IPS DF 4.7 (cell line): ENCODE results near the gene SAP30L.

Source experiments
- DNase-seq: peaks from one replicate; pipeline ENCODE4 v3.0.0-alpha.2; 2013; ENCODE audit warnings: low spot score; ENCODE audit errors: extremely low read depth

Gene SAP30L

DNA sequence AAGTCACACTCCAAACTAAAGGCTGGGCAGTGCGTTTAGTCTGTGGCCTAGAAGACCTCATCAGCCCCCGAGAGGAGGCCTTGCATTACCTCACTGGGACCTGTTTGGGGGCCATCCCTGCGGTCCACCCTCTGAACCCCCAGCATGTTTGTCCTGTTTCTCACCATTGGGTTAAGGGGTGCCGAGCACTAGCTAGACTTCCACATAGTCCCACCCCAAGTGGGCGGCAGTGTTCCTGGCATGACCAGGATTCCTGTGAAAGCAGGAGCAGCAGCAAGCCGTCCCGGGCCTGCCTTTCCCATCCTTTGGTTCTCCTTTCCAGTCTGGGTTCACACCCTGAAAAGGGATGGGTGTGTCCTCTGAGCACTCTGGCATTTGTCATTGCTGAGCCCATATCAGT, 26.6 kb upstream of the SAP30L start:
- no peak for DNase-seq

DNA sequence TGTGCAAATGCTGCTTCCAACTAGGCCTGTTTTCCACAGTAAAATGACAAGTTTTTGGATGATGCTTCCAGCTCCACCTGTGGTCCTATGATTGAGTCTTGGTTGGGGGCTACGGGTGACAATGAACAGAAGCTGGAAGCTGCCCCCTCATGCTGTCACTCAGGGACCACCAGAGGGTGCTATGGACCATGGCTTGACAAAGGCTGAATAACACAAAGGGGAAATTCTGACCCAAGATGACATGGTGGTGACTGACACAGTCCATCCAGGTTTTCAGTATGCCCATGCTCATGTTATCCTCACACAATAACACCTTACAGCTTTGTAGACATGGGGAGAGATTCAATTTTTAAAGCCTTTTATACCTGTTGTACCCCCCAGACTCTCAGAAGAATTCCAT, 23.9 kb upstream of the SAP30L start:
- DNase-seq = peak; percentile 38

GRCh38 chr5:154422298-154422697, 23.5 kb upstream of the SAP30L start:
- no peak for DNase-seq

DNA sequence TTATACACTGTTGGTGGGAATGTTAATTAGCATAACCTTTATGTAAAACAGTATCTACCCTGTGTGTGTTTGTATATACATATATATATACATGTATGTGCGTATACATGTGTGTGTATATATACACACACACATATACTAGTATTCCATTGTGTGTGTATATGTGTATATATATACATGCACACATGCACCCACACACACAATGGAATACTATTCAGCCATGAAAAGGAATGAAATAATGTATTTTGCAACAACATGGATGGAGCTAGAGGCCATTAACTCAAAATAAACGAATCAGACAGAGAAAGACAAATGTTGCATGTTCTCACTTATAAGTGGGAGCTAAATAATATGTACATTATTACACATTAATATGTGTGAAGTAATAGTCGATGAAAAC, 17.6 kb upstream of the SAP30L start:
- no peak for DNase-seq

DNA sequence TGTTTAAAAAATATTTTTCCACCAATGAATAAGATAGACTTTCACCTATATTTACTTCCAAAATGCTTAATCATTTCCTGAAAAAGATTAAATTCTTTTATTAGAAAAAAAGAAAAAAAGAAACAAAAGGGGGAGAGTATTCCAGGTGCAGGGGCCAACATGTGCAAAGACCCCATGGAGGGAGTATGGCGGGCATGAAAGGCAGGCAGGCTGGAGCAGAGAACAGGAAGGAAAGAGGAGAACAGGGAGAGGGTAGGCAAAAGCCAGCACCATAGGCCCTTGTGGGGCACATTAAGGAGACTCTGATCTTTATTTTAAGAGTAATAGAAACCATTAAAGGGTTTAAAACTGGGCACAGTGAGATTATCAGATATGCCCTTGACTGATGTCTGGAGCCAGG, 16.5 kb upstream of the SAP30L start:
- no peak for DNase-seq

GRCh38 chr5:154430466-154430865, 15.3 kb upstream of the SAP30L start:
- DNase-seq = no peak

DNA sequence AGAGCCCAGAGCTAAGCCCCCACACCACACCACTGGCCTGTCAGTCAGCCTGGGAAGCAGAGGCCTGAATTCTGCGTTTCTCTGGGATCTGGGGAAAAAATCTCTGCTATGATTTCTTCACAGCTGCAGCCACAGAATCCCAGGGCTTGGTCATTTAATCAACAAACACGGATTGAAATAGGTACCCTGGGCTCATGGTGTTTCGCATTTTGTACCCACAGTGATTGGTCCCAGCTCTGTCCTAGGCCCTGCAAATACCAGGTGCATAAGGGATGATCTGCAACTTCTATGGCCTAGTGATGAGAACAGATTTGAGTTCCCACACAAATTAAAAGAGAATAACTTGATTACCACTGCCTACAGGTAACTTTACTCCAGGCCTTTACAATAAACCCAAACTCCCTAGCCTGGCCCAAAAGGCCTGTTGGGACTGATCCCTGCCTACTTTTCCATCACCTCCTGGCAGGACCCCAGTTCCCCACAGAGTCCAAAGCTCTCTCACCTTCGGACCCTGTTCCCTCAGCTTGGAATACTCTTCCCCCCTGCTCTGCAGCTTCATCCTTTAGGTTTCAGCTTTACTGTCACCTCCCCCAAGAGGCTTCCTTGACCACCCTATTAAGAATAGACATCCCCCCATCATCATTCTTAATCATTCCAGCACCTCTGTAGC, 14.7 kb upstream of the SAP30L start:
- DNase-seq = no peak

DNA sequence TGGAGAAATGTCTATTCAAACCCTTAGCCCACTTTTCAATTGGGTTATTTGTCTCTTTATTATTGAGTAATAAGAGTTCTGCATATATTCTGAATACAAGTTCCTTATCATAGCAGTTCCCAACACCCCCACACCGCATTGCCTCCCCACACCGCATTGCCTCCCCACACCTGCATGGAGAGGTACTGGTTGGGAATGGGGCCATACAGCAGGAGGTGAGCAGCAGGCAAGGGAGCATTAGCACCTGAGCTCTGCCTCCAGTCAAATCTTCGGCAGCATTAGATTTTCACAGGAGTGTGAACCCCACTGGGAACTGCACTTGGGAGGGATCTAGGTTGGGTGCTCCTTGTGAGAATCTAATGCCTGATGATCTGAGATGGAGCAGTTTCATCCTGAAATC, 10.6 kb upstream of the SAP30L start:
- DNase-seq = no peak

GRCh38 chr5:154437281-154437965, 8.4 kb upstream of the SAP30L start:
- no peak for DNase-seq

DNA sequence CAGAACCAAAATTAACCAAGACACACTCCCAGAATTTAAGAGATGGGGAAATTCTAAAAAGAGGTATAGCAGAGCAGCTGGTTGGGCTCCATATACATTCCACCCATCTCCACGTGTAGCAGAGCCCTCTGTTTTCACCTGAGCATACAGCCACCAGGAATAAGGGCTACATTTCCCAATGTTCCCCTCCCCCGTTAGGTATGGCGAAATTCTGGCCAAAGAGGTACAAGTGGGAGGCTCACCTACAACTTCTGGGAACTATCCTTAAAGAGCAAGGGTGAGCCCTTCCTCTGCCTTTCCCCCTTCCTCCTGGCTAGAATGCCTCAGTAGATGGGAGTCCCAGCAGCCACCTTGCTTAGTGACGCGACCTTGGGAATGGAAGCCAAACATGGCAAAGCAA, 5.3 kb upstream of the SAP30L start:
- no peak for DNase-seq

- DNase-seq = no peak
These were observed 3.0 kb upstream of the SAP30L start for GRCh38 chr5:154442801-154443200.

DNA sequence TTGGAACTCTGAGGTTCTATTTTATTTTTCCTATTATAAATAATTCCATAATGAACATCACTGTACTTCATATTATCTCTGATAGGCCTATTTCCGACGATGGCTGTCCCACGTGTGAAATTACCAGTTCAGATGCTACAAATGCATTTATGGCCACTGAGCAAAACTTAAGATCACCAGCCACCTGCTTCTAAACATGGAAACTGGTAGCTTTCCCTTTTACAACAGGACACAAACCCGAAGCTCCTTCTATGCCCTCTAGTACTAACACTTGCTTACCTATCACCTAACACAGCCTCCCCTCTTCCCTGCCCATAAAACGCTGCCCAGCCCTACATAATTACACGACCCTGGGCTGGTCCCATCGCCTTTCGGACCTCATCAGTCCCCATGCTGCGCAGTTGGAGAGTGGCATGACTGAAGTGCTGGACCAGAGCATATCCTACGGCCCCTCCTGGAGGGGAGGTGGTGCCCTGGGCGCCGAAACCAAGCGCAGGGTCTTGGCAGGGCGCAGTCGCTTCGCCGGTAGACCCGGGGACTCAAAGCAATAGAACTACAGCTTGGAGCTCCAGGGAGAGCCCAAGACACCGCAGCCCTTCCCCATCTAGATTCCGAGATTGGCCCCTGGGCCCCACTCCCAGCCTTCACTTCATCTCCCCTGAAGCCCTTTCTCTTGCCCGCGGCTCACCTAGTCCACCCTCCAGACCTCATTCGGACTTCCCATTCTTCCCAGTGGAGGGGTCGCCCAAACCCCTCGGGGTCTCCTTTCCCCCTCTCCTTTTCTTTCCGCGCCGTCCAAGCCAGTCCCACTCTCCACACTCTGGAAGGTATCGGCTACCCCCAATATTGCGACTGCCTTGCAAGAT, 1.0 kb upstream of the SAP30L start:
- DNase-seq = no peak

DNA sequence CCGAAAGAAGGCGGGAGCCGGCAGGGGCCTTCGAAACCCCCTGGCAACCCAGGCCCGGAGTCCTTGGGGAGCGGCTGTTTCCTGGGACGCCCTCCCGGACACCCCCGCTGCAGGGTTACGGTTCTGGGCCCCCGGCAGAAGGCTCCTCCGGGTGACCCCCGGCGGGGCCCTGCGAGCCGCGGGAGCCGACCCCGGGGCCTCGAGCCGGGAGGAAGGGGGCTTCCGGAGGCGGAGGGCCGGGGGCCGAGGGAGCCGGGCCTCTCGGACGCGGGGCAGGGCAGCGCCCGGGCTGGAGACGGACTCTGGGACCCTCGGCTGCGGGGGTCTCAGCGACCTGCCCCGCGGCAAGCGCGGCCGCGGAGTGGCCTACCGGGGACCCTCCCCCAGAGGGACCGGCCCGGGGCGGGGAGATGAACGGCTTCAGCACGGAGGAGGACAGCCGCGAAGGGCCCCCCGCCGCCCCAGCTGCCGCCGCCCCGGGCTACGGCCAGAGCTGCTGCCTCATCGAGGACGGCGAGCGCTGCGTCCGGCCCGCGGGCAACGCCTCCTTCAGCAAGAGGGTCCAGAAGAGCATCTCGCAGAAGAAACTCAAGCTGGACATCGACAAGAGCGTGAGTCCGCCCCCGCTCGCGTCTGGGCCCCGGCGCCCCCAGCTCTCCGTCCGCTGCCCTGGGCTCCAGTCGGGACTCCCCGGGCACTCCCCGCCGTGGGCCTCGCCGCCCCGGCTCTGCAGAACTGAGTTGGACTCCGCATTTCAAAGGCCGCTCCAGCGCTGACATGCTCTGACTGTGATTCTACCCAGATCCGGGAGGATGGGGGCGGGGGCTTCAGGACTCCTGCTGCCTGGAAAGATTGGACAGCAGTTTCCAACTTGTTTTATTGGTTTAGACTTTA, 645 bp downstream of the SAP30L start:
- no peak for DNase-seq

GRCh38 chr5:154447089-154447725, 1.4 kb downstream of the SAP30L start:
- no peak for DNase-seq

DNA sequence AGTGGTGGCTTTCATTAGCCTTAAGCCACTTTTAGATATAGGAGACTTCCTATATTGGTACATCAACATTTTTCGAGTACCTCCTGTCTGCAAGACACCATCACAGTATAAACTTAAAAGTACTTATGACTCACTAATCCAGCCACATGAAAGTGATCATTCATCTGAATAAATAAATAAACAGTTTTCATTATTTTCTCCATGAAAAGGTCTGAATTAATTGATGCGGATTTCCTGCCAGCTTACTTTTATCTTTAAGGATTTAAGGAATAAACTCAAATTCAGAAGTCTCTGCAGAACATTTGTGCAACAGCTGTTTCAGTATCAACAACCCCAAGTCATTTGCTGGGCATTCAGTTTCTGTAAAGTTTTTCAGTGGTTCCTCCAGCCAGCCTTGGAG, 4.0 kb downstream of the SAP30L start:
- no peak for DNase-seq

- DNase-seq = no peak
These were observed 6.2 kb downstream of the SAP30L start for GRCh38 chr5:154451957-154452356.

GRCh38 chr5:154455585-154455984, 9.8 kb downstream of the SAP30L start:
- DNase-seq = no peak

- no peak for DNase-seq
These were observed 10.7 kb downstream of the SAP30L start for GRCh38 chr5:154456540-154456939.

DNA sequence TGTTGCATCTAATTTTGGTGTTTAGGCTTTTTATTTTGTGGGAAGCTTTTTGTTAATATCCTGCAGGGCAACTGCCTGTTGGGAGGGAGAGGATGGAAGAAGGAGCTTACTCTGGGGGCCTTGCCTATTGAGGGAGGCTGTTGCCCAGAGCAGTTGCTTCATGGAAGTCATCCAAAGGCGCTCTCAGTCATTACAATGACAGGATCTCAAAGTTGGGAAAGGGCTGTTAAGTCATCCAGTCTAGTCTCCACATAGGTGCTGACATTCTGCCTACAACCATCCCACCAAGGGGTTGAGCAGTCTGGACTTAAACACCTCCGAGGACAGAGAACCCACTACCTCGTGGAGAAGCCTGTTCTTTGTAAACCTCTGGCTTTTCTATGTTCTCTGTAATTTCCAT, 13.2 kb downstream of the SAP30L start:
- DNase-seq = no peak

DNA sequence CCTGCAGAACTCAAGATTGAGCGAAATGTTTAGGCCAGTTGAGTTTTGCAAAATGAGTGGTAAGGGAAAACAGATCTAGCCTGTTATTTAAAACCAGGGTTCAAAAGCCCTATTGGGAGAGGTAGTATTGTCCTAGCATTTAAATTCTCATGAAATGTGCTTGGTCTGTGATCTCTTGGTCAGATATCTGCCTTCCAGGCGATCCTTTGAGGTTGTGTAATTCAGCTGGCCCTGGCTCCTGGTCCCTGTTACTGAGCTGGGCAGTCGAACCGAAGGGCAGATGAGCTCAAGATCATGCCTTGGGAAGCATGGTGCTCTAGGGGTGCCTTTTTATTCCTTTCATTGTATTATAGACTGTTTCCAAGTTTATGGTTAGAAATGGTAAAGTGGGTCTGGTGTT, 14.4 kb downstream of the SAP30L start:
- no peak for DNase-seq

DNA sequence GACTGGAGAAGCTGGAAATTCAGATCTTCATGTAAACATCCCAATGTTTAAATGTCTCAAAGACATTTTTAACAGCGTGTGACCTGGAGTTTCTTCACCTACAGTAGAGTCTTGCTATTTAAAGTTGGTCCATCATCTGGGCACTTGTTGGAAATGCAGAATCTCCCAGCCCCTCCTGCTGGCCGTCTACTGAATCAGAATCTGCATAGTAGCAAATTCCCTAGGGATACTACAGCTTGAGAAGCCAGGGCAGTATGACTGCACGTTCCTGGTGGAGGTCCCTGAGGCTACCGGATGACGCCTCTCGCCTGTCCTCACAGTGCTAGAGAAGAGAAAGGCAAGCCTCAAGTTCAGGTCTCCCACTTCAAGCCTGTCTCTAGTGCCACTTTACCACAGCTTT, 15.7 kb downstream of the SAP30L start:
- no peak for DNase-seq
